OCI-LY3 (cell line): ENCODE results near the gene GGA2.

Experiments used
- H2AFZ ChIP-seq: fragments of 200-600, 300-600 bp; shearing (Covaris generic); 2 replicates; pipeline ENCODE4 v1.6.0; 2014; ENCODE audit warnings: antibody characterized with exemption, low read depth, low read length
- H3K27ac ChIP-seq: fragments of 200-600, 300-600 bp; sonication (generic); 2 replicates; pipeline ENCODE4 v1.5.1; 2014; ENCODE audit warnings: mild to moderate bottlenecking, low read length, moderate library complexity, mixed read lengths
- H3K27me3 ChIP-seq: fragments of 200-600, 300-600 bp; sonication (generic); 2 replicates; pipeline ENCODE4 v1.6.1; 2014; ENCODE audit warnings: low read depth, low read length, mixed read lengths
- H3K36me3 ChIP-seq: fragments of 200-600, 300-600 bp; sonication (generic); replicated peaks from 2 replicates; pipeline ENCODE3; 2014; ENCODE audit warnings: low read depth, low read length, mixed read lengths
- H3K4me1 ChIP-seq: fragments of 300-600, 200-600 bp; sonication (generic); 2 replicates; pipeline ENCODE4 v1.6.1; 2014; ENCODE audit warnings: low read length, mixed read lengths
- H3K4me2 ChIP-seq: fragments of 200-600, 300-600 bp; sonication (generic); 2 replicates; pipeline ENCODE4 v1.6.1; 2014; ENCODE audit warnings: low read length, mixed read lengths
- H3K4me3 ChIP-seq: fragments of 300-600, 200-600 bp; sonication (generic); 2 replicates; pipeline ENCODE4 v1.5.1; 2014; ENCODE audit warnings: antibody characterized with exemption, mild to moderate bottlenecking, low read length, moderate library complexity
- H3K79me2 ChIP-seq: fragments of 300-600, 200-600 bp; shearing (Covaris generic); 2 replicates; pipeline ENCODE4 v1.6.1; 2014; ENCODE audit warnings: mild to moderate bottlenecking, low read length, mixed read lengths
- H3K9ac ChIP-seq: fragments of 300-600, 200-600 bp; shearing (Covaris generic); 2 replicates; pipeline ENCODE4 v1.6.0; 2014; ENCODE audit warnings: mild to moderate bottlenecking, low read length, moderate library complexity
- H3K9me3 ChIP-seq: fragments of 200-600, 300-600 bp; shearing (Covaris generic); 2 replicates; pipeline ENCODE4 v1.6.1; 2014; ENCODE audit warnings: low read length, mixed read lengths; ENCODE audit not compliant: insufficient read depth
- H4K20me1 ChIP-seq: fragments of 200-600, 300-600 bp; sonication (generic); 2 replicates; pipeline ENCODE4 v1.6.1; 2016; ENCODE audit warnings: low read length, mixed read lengths; ENCODE audit not compliant: insufficient read depth
- CTCF ChIP-seq: fragments of 200-600, 300-600 bp; sonication (generic); IDR thresholded peaks from 2 replicates; pipeline ENCODE4 v1.5.1; 2014; ENCODE audit warnings: antibody characterized with exemption, low read length, low read depth
- EZH2phosphoT487 ChIP-seq: fragments of 200-600 bp; shearing (Covaris generic); IDR thresholded peaks from 2 replicates; pipeline ENCODE4 v1.6.1; 2018; ENCODE audit warnings: antibody characterized with exemption, mixed run types, low read depth

Gene GGA2

GRCh38 chr16:23539984-23540816 lies 29.9 kb upstream of the GGA2 start:
- Histone ChIP-seq H3K27me3 (no peaks in the 10 kb centered on the region), H3K27ac (no peak overlapping the region), H2AFZ (no peak overlapping the region), H3K4me3 (no peak overlapping the region), H3K9ac (no peak overlapping the region), H4K20me1 (no peaks in the 10 kb centered on the region), H3K4me2 (no peak overlapping the region), H3K4me1 (peaks cover 17% of the 10 kb centered on the region), H3K79me2 (peaks cover 2% of the 10 kb centered on the region), H3K9me3 (no peaks in the 10 kb centered on the region), H3K36me3 (peaks cover 33% of the 10 kb centered on the region)
- no peak for TF ChIP-seq EZH2phosphoT487
- no peak for TF ChIP-seq CTCF

GRCh38 chr16:23538919-23539278 lies 28.6 kb upstream of the GGA2 start:
- Histone ChIP-seq H3K9me3 (no peaks in the 10 kb centered on the region), H3K4me3 (no peak overlapping the region), H3K4me1 (peaks cover 4% of the 10 kb centered on the region), H3K27ac (no peak overlapping the region), H3K9ac (no peak overlapping the region), H3K79me2 (no peaks in the 10 kb centered on the region), H3K36me3 (peaks cover 43% of the 10 kb centered on the region), H3K4me2 (no peak overlapping the region), H4K20me1 (no peaks in the 10 kb centered on the region), H2AFZ (no peak overlapping the region), H3K27me3 (no peaks in the 10 kb centered on the region)
- no peak for TF ChIP-seq CTCF
- no peak for TF ChIP-seq EZH2phosphoT487

- H2AFZ ChIP-seq = no peak overlapping the region
- no peak overlapping the region for H3K4me3 ChIP-seq
- no peak overlapping the region for H3K4me2 ChIP-seq
- no peak overlapping the region for H3K27ac ChIP-seq
- H3K4me1 ChIP-seq = no peaks in the 10 kb centered on the region
- H3K36me3 ChIP-seq = peaks cover 39% of the 10 kb centered on the region
- H3K9me3 ChIP-seq = no peaks in the 10 kb centered on the region
- no peak for TF ChIP-seq CTCF
- TF ChIP-seq EZH2phosphoT487 = no peak
- no peaks in the 10 kb centered on the region for H4K20me1 ChIP-seq
- no peaks in the 10 kb centered on the region for H3K79me2 ChIP-seq
- H3K27me3 ChIP-seq = no peaks in the 10 kb centered on the region
- H3K9ac ChIP-seq = no peak overlapping the region
Observed at GRCh38 chr16:23537390-23537789, 27.1 kb upstream of the GGA2 start.

- Histone ChIP-seq H3K4me2 (no peak overlapping the region), H3K4me3 (no peak overlapping the region), H2AFZ (no peak overlapping the region), H4K20me1 (no peaks in the 10 kb centered on the region), H3K9ac (no peak overlapping the region), H3K27me3 (no peaks in the 10 kb centered on the region), H3K79me2 (no peaks in the 10 kb centered on the region), H3K4me1 (no peaks in the 10 kb centered on the region), H3K27ac (no peak overlapping the region), H3K36me3 (peaks cover 40% of the 10 kb centered on the region), H3K9me3 (no peaks in the 10 kb centered on the region)
- TF ChIP-seq CTCF (no peak), EZH2phosphoT487 (no peak)
Observed at GRCh38 chr16:23535901-23536300, 25.6 kb upstream of the GGA2 start.
